HG03060 (cell line): ENCODE results near the gene C17orf67.
"Not testable (repeated sequence)": the region's sequence is repeated elsewhere in the genome, so short reads cannot be mapped to it uniquely, and the experiment has no call there.

ENCODE experiments used
- ATAC-seq: cut with Tn5 transposase; IDR thresholded peaks from one replicate; pipeline ENCODE4 v1.9.1; 2021; ENCODE audit warnings: low read depth, moderate number of reproducible peaks; ENCODE audit not compliant: unreplicated experiment

The C17orf67 gene

GRCh38 chr17:56779322-56779721 is 54.4 kb downstream of the C17orf67 start:
- ATAC-seq = no peak

GRCh38 chr17:56778898-56779297 is 54.8 kb downstream of the C17orf67 start:
- no peak for ATAC-seq

- no peak for ATAC-seq
These were observed 55.9 kb downstream of the C17orf67 start for GRCh38 chr17:56777859-56778258.

GRCh38 chr17:56774650-56775049 is 59.1 kb downstream of the C17orf67 start:
- no peak for ATAC-seq

- no peak for ATAC-seq
These were observed 60.6 kb downstream of the C17orf67 start for GRCh38 chr17:56773124-56773523.

- ATAC-seq = no peak
These were observed 61.3 kb downstream of the C17orf67 start for GRCh38 chr17:56772442-56772841.

GRCh38 chr17:56771975-56772374 is 61.7 kb downstream of the C17orf67 start:
- no peak for ATAC-seq

- no peak for ATAC-seq
These were observed 62.2 kb downstream of the C17orf67 start for GRCh38 chr17:56771563-56771962.

GRCh38 chr17:56770427-56770826 is 63.3 kb downstream of the C17orf67 start:
- no peak for ATAC-seq

GRCh38 chr17:56765449-56765848 is 68.3 kb downstream of the C17orf67 start:
- no peak for ATAC-seq

GRCh38 chr17:56762988-56763387 is 70.7 kb downstream of the C17orf67 start:
- ATAC-seq = no peak

- no peak for ATAC-seq
These were observed 71.6 kb downstream of the C17orf67 start for GRCh38 chr17:56762144-56762543.

- ATAC-seq = no peak
These were observed 72.3 kb downstream of the C17orf67 start for GRCh38 chr17:56761387-56761786.

- not testable (repeated sequence) for ATAC-seq
These were observed 76.1 kb downstream of the C17orf67 start for GRCh38 chr17:56757611-56758010.

GRCh38 chr17:56756536-56756935 is 77.2 kb downstream of the C17orf67 start:
- ATAC-seq = no peak

- ATAC-seq = no peak
These were observed 78.4 kb downstream of the C17orf67 start for GRCh38 chr17:56755310-56755709.

GRCh38 chr17:56754523-56755208 is 79.1 kb downstream of the C17orf67 start:
- ATAC-seq = no peak

- no peak for ATAC-seq
These were observed 81.4 kb downstream of the C17orf67 start for GRCh38 chr17:56752263-56752836.

- ATAC-seq = no peak
These were observed 82.5 kb downstream of the C17orf67 start for GRCh38 chr17:56751145-56751738.

- ATAC-seq = no peak
These were observed 89.0 kb downstream of the C17orf67 start for GRCh38 chr17:56744721-56745120.

- ATAC-seq = no peak
These were observed 91.1 kb downstream of the C17orf67 start for GRCh38 chr17:56742601-56743000.
